ENCODE results near the gene SLC38A10.

SLC38A10 gene

GRCh38 chr17:81338274-81339190, 43.4 kb upstream of the SLC38A10 start:
- Histone ChIP-seq H2AFZ (ENCODE audit: low read depth, low read length) (no peak overlapping the region), H3K18ac (ENCODE audit: low read depth in 1 of 2, low read length in 2 of 2) (peak overlapping the region in 1 of 2 experiments; percentile 51), H3K36me3 (ENCODE audit: control insufficient read depth in 1 of 2, insufficient read depth in 2 of 2, low read depth in 1 of 2, low read length in 2 of 2) (peaks cover 0 to 13% of the 10 kb centered on the region in 2 experiments), H4K91ac (ENCODE audit: low read length) (no peak overlapping the region), H3K9me3 (ENCODE audit: control insufficient read depth, low read length) (no peaks in the 10 kb centered on the region), H3K9ac (ENCODE audit: low read length) (peak overlapping the region; percentile 26), H2BK120ac (ENCODE audit: low read depth, low read length) (no peak overlapping the region), H2AK5ac (ENCODE audit: low read length, severe bottlenecking) (peak overlapping the region; percentile 38), H3K79me1 (replicated peaks; ENCODE audit: low read length, poor library complexity, severe bottlenecking) (peaks cover 2% of the 10 kb centered on the region), H4K8ac (ENCODE audit: low read length) (no peak overlapping the region), H2BK15ac (ENCODE audit: low read depth, poor library complexity, severe bottlenecking) (no peak overlapping the region), H3K4me2 (ENCODE audit: low read length, poor library complexity, severe bottlenecking) (no peak overlapping the region), H3K14ac (ENCODE audit: low read length in 2 of 2) (no peak overlapping the region), H2BK5ac (ENCODE audit: low read depth, low read length, poor library complexity, severe bottlenecking) (no peak overlapping the region), H3K27ac (ENCODE audit: low read length, poor library complexity, severe bottlenecking) (no peak overlapping the region), H3K4ac (ENCODE audit: low read depth in 1 of 2, low read length in 2 of 2) (peak overlapping the region in 1 of 2 experiments; percentile 45), H3K4me3 (ENCODE audit: insufficient read depth in 1 of 2, low read depth in 1 of 2, low read length in 2 of 2) (no peak overlapping the region), H3K27me3 (ENCODE audit: control insufficient read depth in 1 of 2, insufficient read depth in 1 of 2, low read length in 2 of 2) (peaks cover 19 to 22% of the 10 kb centered on the region in 2 experiments), H3K4me1 (ENCODE audit: control insufficient read depth, insufficient read depth, low read depth, low read length) (peaks cover 50% of the 10 kb centered on the region), H3K23ac (ENCODE audit: low read length in 2 of 2) (peak overlapping the region in 1 of 2 experiments; percentile 61), H2BK12ac (ENCODE audit: low read length in 2 of 2) (peak overlapping the region in 1 of 2 experiments; percentile 49)
- no peak for DNase-seq
- 79% methylated on average over 15 of the region's 17 CpGs for WGBS

GRCh38 chr17:81337476-81337879, 42.4 kb upstream of the SLC38A10 start:
- Histone ChIP-seq H2AK5ac (ENCODE audit: low read length, severe bottlenecking) (no peak overlapping the region), H3K4me1 (ENCODE audit: control insufficient read depth, insufficient read depth, low read depth, low read length) (peaks cover 49% of the 10 kb centered on the region), H2BK120ac (ENCODE audit: low read depth, low read length) (no peak overlapping the region), H3K79me1 (replicated peaks; ENCODE audit: low read length, poor library complexity, severe bottlenecking) (peaks cover 2% of the 10 kb centered on the region), H3K23ac (ENCODE audit: low read length in 2 of 2) (no peak overlapping the region), H3K4ac (ENCODE audit: low read depth in 1 of 2, low read length in 2 of 2) (no peak overlapping the region), H3K27ac (ENCODE audit: low read length, poor library complexity, severe bottlenecking) (no peak overlapping the region), H2BK5ac (ENCODE audit: low read depth, low read length, poor library complexity, severe bottlenecking) (no peak overlapping the region), H4K91ac (ENCODE audit: low read length) (no peak overlapping the region), H3K4me3 (ENCODE audit: insufficient read depth in 1 of 2, low read depth in 1 of 2, low read length in 2 of 2) (no peak overlapping the region), H3K4me2 (ENCODE audit: low read length, poor library complexity, severe bottlenecking) (no peak overlapping the region), H3K18ac (ENCODE audit: low read depth in 1 of 2, low read length in 2 of 2) (no peak overlapping the region), H3K27me3 (ENCODE audit: control insufficient read depth in 1 of 2, insufficient read depth in 1 of 2, low read length in 2 of 2) (peaks cover 29 to 32% of the 10 kb centered on the region in 2 experiments), H2AFZ (ENCODE audit: low read depth, low read length) (no peak overlapping the region), H2BK15ac (ENCODE audit: low read depth, poor library complexity, severe bottlenecking) (no peak overlapping the region), H3K9me3 (ENCODE audit: control insufficient read depth, low read length) (no peaks in the 10 kb centered on the region), H4K8ac (ENCODE audit: low read length) (no peak overlapping the region), H3K14ac (ENCODE audit: low read length in 2 of 2) (no peak overlapping the region), H3K36me3 (ENCODE audit: control insufficient read depth in 1 of 2, insufficient read depth in 2 of 2, low read depth in 1 of 2, low read length in 2 of 2) (peaks cover 0 to 8% of the 10 kb centered on the region in 2 experiments), H2BK12ac (ENCODE audit: low read length in 2 of 2) (no peak overlapping the region), H3K9ac (ENCODE audit: low read length) (no peak overlapping the region)
- DNase-seq = no peak
- 68% methylated on average over 14 of the region's 14 CpGs for WGBS

GRCh38 chr17:81336930-81337325, 41.8 kb upstream of the SLC38A10 start:
- H4K8ac ChIP-seq (ENCODE audit: low read length) = no peak overlapping the region
- peak overlapping the region in 1 of 2 experiments; percentile 66 for H2BK12ac ChIP-seq (ENCODE audit: low read length in 2 of 2)
- H2BK120ac ChIP-seq (ENCODE audit: low read depth, low read length) = no peak overlapping the region
- H3K23ac ChIP-seq (ENCODE audit: low read length in 2 of 2) = no peak overlapping the region
- no peak overlapping the region for H3K4me3 ChIP-seq (ENCODE audit: insufficient read depth in 1 of 2, low read depth in 1 of 2, low read length in 2 of 2)
- no peak overlapping the region for H3K9ac ChIP-seq (ENCODE audit: low read length)
- no peak overlapping the region for H3K4ac ChIP-seq (ENCODE audit: low read depth in 1 of 2, low read length in 2 of 2)
- no peak overlapping the region for H3K4me2 ChIP-seq (ENCODE audit: low read length, poor library complexity, severe bottlenecking)
- H3K18ac ChIP-seq (ENCODE audit: low read depth in 1 of 2, low read length in 2 of 2) = no peak overlapping the region
- DNase-seq = no peak
- H3K14ac ChIP-seq (ENCODE audit: low read length in 2 of 2) = no peak overlapping the region
- 93% methylated on average over 8 of the region's 8 CpGs for WGBS
- H3K9me3 ChIP-seq (ENCODE audit: control insufficient read depth, low read length) = no peaks in the 10 kb centered on the region
- H2AFZ ChIP-seq (ENCODE audit: low read depth, low read length) = no peak overlapping the region
- no peak overlapping the region for H3K27ac ChIP-seq (ENCODE audit: low read length, poor library complexity, severe bottlenecking)
- H2BK5ac ChIP-seq (ENCODE audit: low read depth, low read length, poor library complexity, severe bottlenecking) = no peak overlapping the region
- no peak overlapping the region for H4K91ac ChIP-seq (ENCODE audit: low read length)
- peaks cover 0 to 8% of the 10 kb centered on the region in 2 experiments for H3K36me3 ChIP-seq (ENCODE audit: control insufficient read depth in 1 of 2, insufficient read depth in 2 of 2, low read depth in 1 of 2, low read length in 2 of 2)
- H3K79me1 ChIP-seq (replicated peaks; ENCODE audit: low read length, poor library complexity, severe bottlenecking) = peaks cover 2% of the 10 kb centered on the region
- H3K4me1 ChIP-seq (ENCODE audit: control insufficient read depth, insufficient read depth, low read depth, low read length) = peaks cover 48% of the 10 kb centered on the region
- H2AK5ac ChIP-seq (ENCODE audit: low read length, severe bottlenecking) = no peak overlapping the region
- peaks cover 34 to 38% of the 10 kb centered on the region in 2 experiments for H3K27me3 ChIP-seq (ENCODE audit: control insufficient read depth in 1 of 2, insufficient read depth in 1 of 2, low read length in 2 of 2)
- peak overlapping the region; percentile 6 for H2BK15ac ChIP-seq (ENCODE audit: low read depth, poor library complexity, severe bottlenecking)

GRCh38 chr17:81336296-81336929, 41.3 kb upstream of the SLC38A10 start:
- Histone ChIP-seq H3K4ac (ENCODE audit: low read depth in 1 of 2, low read length in 2 of 2) (no peak overlapping the region), H3K27ac (ENCODE audit: low read length, poor library complexity, severe bottlenecking) (no peak overlapping the region), H3K14ac (ENCODE audit: low read length in 2 of 2) (no peak overlapping the region), H3K18ac (ENCODE audit: low read depth in 1 of 2, low read length in 2 of 2) (no peak overlapping the region), H3K9ac (ENCODE audit: low read length) (no peak overlapping the region), H3K9me3 (ENCODE audit: control insufficient read depth, low read length) (no peaks in the 10 kb centered on the region), H2AK5ac (ENCODE audit: low read length, severe bottlenecking) (no peak overlapping the region), H2BK12ac (ENCODE audit: low read length in 2 of 2) (no peak overlapping the region), H4K91ac (ENCODE audit: low read length) (no peak overlapping the region), H3K79me1 (replicated peaks; ENCODE audit: low read length, poor library complexity, severe bottlenecking) (peaks cover 2% of the 10 kb centered on the region), H4K8ac (ENCODE audit: low read length) (no peak overlapping the region), H3K36me3 (ENCODE audit: control insufficient read depth in 1 of 2, insufficient read depth in 2 of 2, low read depth in 1 of 2, low read length in 2 of 2) (peaks cover 0 to 5% of the 10 kb centered on the region in 2 experiments), H3K23ac (ENCODE audit: low read length in 2 of 2) (no peak overlapping the region), H2BK5ac (ENCODE audit: low read depth, low read length, poor library complexity, severe bottlenecking) (no peak overlapping the region), H3K4me3 (ENCODE audit: insufficient read depth in 1 of 2, low read depth in 1 of 2, low read length in 2 of 2) (no peak overlapping the region), H2BK120ac (ENCODE audit: low read depth, low read length) (no peak overlapping the region), H2BK15ac (ENCODE audit: low read depth, poor library complexity, severe bottlenecking) (no peak overlapping the region), H3K27me3 (ENCODE audit: control insufficient read depth in 1 of 2, insufficient read depth in 1 of 2, low read length in 2 of 2) (peaks cover 37 to 43% of the 10 kb centered on the region in 2 experiments), H3K4me2 (ENCODE audit: low read length, poor library complexity, severe bottlenecking) (no peak overlapping the region), H2AFZ (ENCODE audit: low read depth, low read length) (no peak overlapping the region), H3K4me1 (ENCODE audit: control insufficient read depth, insufficient read depth, low read depth, low read length) (peaks cover 49% of the 10 kb centered on the region)
- 93% methylated on average over 7 of the region's 7 CpGs for WGBS
- DNase-seq = no peak
